Hepatocyte (in vitro differentiated cells): ENCODE measurements around the gene SGMS2. TPM values are rescaled to one million over a fixed set of nuclear protein-coding genes. Genes with fewer than 3 reads are reported as not detected.

Source experiments
- DNase-seq: peaks from one replicate; pipeline ENCODE4 v3.0.0-alpha.2; 2016; ENCODE audit warnings: low spot score
- H2AFZ ChIP-seq: fragments of 200-600 bp; sonication (generic); 2 replicates; pipeline ENCODE4 v1.6.0; 2016; ENCODE audit warnings: antibody characterized with exemption, mild to moderate bottlenecking
- H3K27ac ChIP-seq: fragments of 200-600 bp; sonication (generic); 2 replicates; pipeline ENCODE4 v1.5.1; 2016; ENCODE audit warnings: mild to moderate bottlenecking
- H3K27me3 ChIP-seq: fragments of 200-600 bp; sonication (generic); 2 replicates; pipeline ENCODE4 v1.6.1; 2016
- H3K36me3 ChIP-seq: fragments of 200-600 bp; sonication (generic); replicated peaks from 2 replicates; pipeline ENCODE4 v1.5.1; 2016; ENCODE audit warnings: low read depth; ENCODE audit not compliant: insufficient read depth
- H3K4me1 ChIP-seq: fragments of 200-600 bp; sonication (generic); 2 replicates; pipeline ENCODE4 v1.5.1; 2016; ENCODE audit warnings: mild to moderate bottlenecking, moderate library complexity; ENCODE audit not compliant: insufficient read depth
- H3K4me2 ChIP-seq: fragments of 200-600 bp; sonication (generic); 2 replicates; pipeline ENCODE4 v1.6.0; 2016
- H3K4me3 ChIP-seq: fragments of 200-600 bp; sonication (generic); 2 replicates; pipeline ENCODE4 v1.5.1; 2016; ENCODE audit warnings: mild to moderate bottlenecking
- H3K79me2 ChIP-seq: fragments of 200-600 bp; sonication (generic); 2 replicates; pipeline ENCODE4 v1.6.0; 2017; ENCODE audit warnings: mild to moderate bottlenecking
- H3K9me2 ChIP-seq: fragments of 200-600 bp; sonication (generic); replicated peaks from 2 replicates; pipeline ENCODE4 v1.6.0; 2017; ENCODE audit warnings: mild to moderate bottlenecking; ENCODE audit not compliant: insufficient read depth
- H3K9me3 ChIP-seq: fragments of 200-600 bp; sonication (generic); 2 replicates; pipeline ENCODE4 v1.5.1; 2016; ENCODE audit warnings: low read depth, mild to moderate bottlenecking
- H4K20me1 ChIP-seq: fragments of 200-600 bp; sonication (generic); 2 replicates; pipeline ENCODE4 v1.6.0; 2016; ENCODE audit warnings: mild to moderate bottlenecking; ENCODE audit not compliant: insufficient read depth, poor library complexity, severe bottlenecking
- CTCF ChIP-seq: fragments of 200-600 bp; sonication (generic); IDR thresholded peaks from 2 replicates; pipeline ENCODE4 v1.5.1; 2016; ENCODE audit warnings: antibody characterized with exemption, mild to moderate bottlenecking; ENCODE audit not compliant: poor library complexity
- EZH2 ChIP-seq: fragments of 200-600 bp; sonication (generic); IDR thresholded peaks from 2 replicates; pipeline ENCODE4 v1.6.1; 2016; ENCODE audit warnings: antibody characterized with exemption, mild to moderate bottlenecking, borderline replicate concordance
- EZH2phosphoT487 ChIP-seq: fragments of 200-600 bp; sonication (generic); IDR thresholded peaks from one replicate; pipeline ENCODE4 v1.6.1; 2018; ENCODE audit warnings: antibody characterized with exemption, mild to moderate bottlenecking, low read depth, moderate library complexity; ENCODE audit not compliant: unreplicated experiment, severe bottlenecking
- WGBS: methylation state at CpG from one replicate; pipeline ENCODE4 v1.1.6; 2016; ENCODE audit warnings: low lambda C conversion rate; ENCODE audit errors: missing lambda C conversion rate; 5-methylcytosine and 5-hydroxymethylcytosine counted together
- polyA plus RNA-seq: library from polyadenylated mRNA; unstranded; fragments of >200 nt; fragmentation: Nextera tagmentation; extraction: Ambion mirVana; gene quantifications from 2 replicates; pipeline ENCODE4 v1.2.1, GENCODE V29; 2016
- total RNA-seq: library from RNA; depleted of rRNA; stranded (reverse); fragments of >200 nt; gene quantifications from 2 replicates; pipeline ENCODE4 v1.2.3, GENCODE V29; 2014

Gene SGMS2
- total RNA-seq (68.9 and 75.7 TPM in 2 replicates), polyA plus RNA-seq (28.7 and 33.1 TPM in 2 replicates)

- Histone ChIP-seq H2AFZ (peak within 1 kb of the TSS; percentile 91), H3K4me2 (peak within 1 kb of the TSS; percentile 87), H3K27ac (peak within 1 kb of the TSS; percentile 99), H3K27me3 (no peaks in the 10 kb centered on the region), H3K9me2 (no peaks in the 10 kb centered on the region), H3K4me3 (peak within 1 kb of the TSS; percentile 86), H3K79me2 (peaks cover 24% of the 10 kb centered on the region), H3K9me3 (no peaks in the 10 kb centered on the region), H3K4me1 (peaks cover 15% of the 10 kb centered on the region), H4K20me1 (no peaks in the 10 kb centered on the region), H3K36me3 (no peaks in the 10 kb centered on the region)
- 1% methylated on average over 45 of the region's 65 CpGs for WGBS
- TF ChIP-seq EZH2phosphoT487: no peak
- peak; percentile 95 for DNase-seq
These were observed at the start of gene SGMS2 for GRCh38 chr4:107824350-107825071. Gene SGMS2 (plus strand): TSS chr4:107824932. CDS start chr4:107895554, 70,622 bp downstream.

GRCh38 chr4:107777890-107778289 is 46.8 kb upstream of the SGMS2 start:
- H3K9me3 ChIP-seq: no peaks in the 10 kb centered on the region
- no peaks in the 10 kb centered on the region for H3K36me3 ChIP-seq
- H3K4me2 ChIP-seq: no peak overlapping the region
- H2AFZ ChIP-seq: no peak overlapping the region
- TF ChIP-seq EZH2phosphoT487 (no peak), CTCF (no peak), EZH2 (no peak)
- no peaks in the 10 kb centered on the region for H3K79me2 ChIP-seq
- H3K27me3 ChIP-seq: no peaks in the 10 kb centered on the region
- H3K9me2 ChIP-seq: no peaks in the 10 kb centered on the region
- H4K20me1 ChIP-seq: no peaks in the 10 kb centered on the region
- no peak overlapping the region for H3K27ac ChIP-seq
- DNase-seq: no peak
- H3K4me3 ChIP-seq: no peak overlapping the region
- no peaks in the 10 kb centered on the region for H3K4me1 ChIP-seq

- H3K4me3 ChIP-seq: no peak overlapping the region
- no peaks in the 10 kb centered on the region for H3K4me1 ChIP-seq
- H3K27ac ChIP-seq: peak overlapping the region; percentile 6
- H2AFZ ChIP-seq: peak overlapping the region; percentile 2
- no peaks in the 10 kb centered on the region for H4K20me1 ChIP-seq
- H3K79me2 ChIP-seq: no peaks in the 10 kb centered on the region
- H3K9me3 ChIP-seq: no peaks in the 10 kb centered on the region
- 75% methylated on average over 2 of the region's 2 CpGs for WGBS
- TF ChIP-seq EZH2phosphoT487 (no peak), EZH2 (no peak), CTCF (no peak)
- no peak for DNase-seq
- no peaks in the 10 kb centered on the region for H3K9me2 ChIP-seq
- no peak overlapping the region for H3K4me2 ChIP-seq
- H3K36me3 ChIP-seq: no peaks in the 10 kb centered on the region
- no peaks in the 10 kb centered on the region for H3K27me3 ChIP-seq
These were observed 45.8 kb upstream of the SGMS2 start for GRCh38 chr4:107778784-107779530.

- 96% methylated on average over 2 of the region's 2 CpGs for WGBS
These were observed 44.1 kb upstream of the SGMS2 start for GRCh38 chr4:107780665-107781064.

More at GRCh38 chr4:107780665-107781064, 44.1 kb upstream of the SGMS2 start:
- H3K36me3 ChIP-seq: no peaks in the 10 kb centered on the region
- no peaks in the 10 kb centered on the region for H3K27me3 ChIP-seq
- H3K79me2 ChIP-seq: no peaks in the 10 kb centered on the region
- H3K9me2 ChIP-seq: no peaks in the 10 kb centered on the region
- no peak overlapping the region for H3K4me2 ChIP-seq
- H2AFZ ChIP-seq: no peak overlapping the region
- H3K4me3 ChIP-seq: no peak overlapping the region
- no peaks in the 10 kb centered on the region for H4K20me1 ChIP-seq
- H3K4me1 ChIP-seq: no peaks in the 10 kb centered on the region
- H3K9me3 ChIP-seq: no peaks in the 10 kb centered on the region
- no peak overlapping the region for H3K27ac ChIP-seq
- DNase-seq: no peak
- no peak for TF ChIP-seq CTCF
- TF ChIP-seq EZH2phosphoT487: no peak
- TF ChIP-seq EZH2: no peak
